Measurements from ENCODE around the gene DHFR2. TPM values are rescaled to one million over a fixed set of nuclear protein-coding genes. Genes with fewer than 3 reads are reported as not detected.

Gene DHFR2
- total and polyA plus RNA-seq, 9 of the 15 experiments (the other 6 are each of a cell fraction or from before 2014, with no cell fraction given): 0.64 to 1.7 (median 1.4) TPM

DNA sequence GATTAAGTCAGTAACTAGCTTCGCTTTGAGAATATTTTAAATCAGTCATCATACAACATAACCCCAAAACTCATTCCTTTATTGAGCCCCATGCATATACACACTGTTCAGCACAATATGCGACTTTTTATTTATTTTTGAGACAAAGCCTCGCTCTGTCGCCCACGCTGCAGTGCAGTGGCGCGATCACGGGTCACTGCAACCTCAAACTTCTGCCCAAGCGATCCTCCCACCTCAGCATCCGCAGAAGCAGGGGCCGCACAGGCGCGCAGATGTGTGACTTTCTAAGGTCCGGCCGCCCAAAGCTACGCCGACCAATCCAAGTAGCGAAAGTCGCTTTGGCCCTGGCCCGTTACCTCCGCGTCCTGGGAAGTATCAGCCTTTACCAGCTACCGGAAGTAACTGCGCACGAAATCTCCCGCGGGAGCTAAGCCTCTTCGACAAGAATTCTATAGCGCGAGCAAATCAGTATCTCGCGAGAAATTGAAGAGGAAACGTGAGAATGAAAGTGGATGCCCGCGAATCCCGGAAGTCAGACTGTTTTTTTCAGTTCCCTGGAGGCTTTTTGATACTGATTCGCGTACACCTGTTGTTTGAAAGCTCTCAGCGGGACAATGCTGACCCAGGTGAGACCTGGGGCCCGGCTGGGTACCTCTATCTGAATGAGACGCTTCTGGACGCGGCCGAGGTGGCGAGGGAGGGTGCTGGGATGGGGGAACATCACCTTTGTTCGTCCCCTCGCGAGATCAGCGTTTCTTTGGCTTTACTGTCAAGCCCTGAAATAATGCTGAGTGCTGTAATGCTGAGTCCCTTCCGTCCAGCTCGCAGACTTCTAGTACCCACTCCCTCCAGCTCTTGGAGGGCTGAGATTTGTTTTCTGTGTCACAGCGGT is at the start of gene DHFR2, which contains the start of gene NSUN3 (continued):
- no peak for TF ChIP-seq SAP30 (IDR thresholded peaks at IDR 0.05; ENCODE audit: borderline replicate concordance, insufficient read depth, low read depth, low read length, poor library complexity, severe bottlenecking)
- TF ChIP-seq U2AF2 (optimal IDR thresholded peaks at IDR 0.05; ENCODE audit: low read depth, low read length): no peak
- no peak for TF ChIP-seq IRF2 (CRISPR knock-in tag; IDR thresholded peaks at IDR 0.05)
- TF ChIP-seq, protein P1, sequence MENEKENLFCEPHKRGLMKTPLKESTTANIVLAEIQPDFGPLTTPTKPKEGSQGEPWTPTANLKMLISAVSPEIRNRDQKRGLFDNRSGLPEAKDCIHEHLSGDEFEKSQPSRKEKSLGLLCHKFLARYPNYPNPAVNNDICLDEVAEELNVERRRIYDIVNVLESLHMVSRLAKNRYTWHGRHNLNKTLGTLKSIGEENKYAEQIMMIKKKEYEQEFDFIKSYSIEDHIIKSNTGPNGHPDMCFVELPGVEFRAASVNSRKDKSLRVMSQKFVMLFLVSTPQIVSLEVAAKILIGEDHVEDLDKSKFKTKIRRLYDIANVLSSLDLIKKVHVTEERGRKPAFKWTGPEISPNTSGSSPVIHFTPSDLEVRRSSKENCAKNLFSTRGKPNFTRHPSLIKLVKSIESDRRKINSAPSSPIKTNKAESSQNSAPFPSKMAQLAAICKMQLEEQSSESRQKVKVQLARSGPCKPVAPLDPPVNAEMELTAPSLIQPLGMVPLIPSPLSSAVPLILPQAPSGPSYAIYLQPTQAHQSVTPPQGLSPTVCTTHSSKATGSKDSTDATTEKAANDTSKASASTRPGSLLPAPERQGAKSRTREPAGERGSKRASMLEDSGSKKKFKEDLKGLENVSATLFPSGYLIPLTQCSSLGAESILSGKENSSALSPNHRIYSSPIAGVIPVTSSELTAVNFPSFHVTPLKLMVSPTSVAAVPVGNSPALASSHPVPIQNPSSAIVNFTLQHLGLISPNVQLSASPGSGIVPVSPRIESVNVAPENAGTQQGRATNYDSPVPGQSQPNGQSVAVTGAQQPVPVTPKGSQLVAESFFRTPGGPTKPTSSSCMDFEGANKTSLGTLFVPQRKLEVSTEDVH (IDR thresholded peaks at IDR 0.05; ENCODE audit: low read depth, partially characterized antibody): peak; percentile 86
- no peak for TF ChIP-seq LARP7 (IDR thresholded peaks at IDR 0.05)
- peak; percentile 37 for TF ChIP-seq RBBP5 (IDR thresholded peaks at IDR 0.05; ENCODE audit: borderline replicate concordance, insufficient read depth, low read length, poor library complexity, severe bottlenecking)
- TF ChIP-seq GTF2E2 (tag; IDR thresholded peaks at IDR 0.05): peak; percentile 31; the same call in 1 of the 2 replicates
- TF ChIP-seq ZNF77 (CRISPR knock-in tag; IDR thresholded peaks at IDR 0.05): no peak
- no peak for TF ChIP-seq GATA2 (CRISPR knock-in tag; IDR thresholded peaks at IDR 0.05)
- no peak for TF ChIP-seq ERF (CRISPR knock-in tag; IDR thresholded peaks at IDR 0.05)
- TF ChIP-seq TEAD2 (tag; IDR thresholded peaks at IDR 0.05): no peak
- no peak for TF ChIP-seq RFX1 (IDR thresholded peaks at IDR 0.05)
- no peak for TF ChIP-seq MTA1 (IDR thresholded peaks at IDR 0.05; ENCODE audit: borderline replicate concordance)
- TF ChIP-seq ZFP36 (IDR thresholded peaks at IDR 0.05; ENCODE audit: low read depth, low read length, partially characterized antibody): no peak
- no peak for TF ChIP-seq ELF4 (CRISPR knock-in tag; IDR thresholded peaks at IDR 0.05)
- TF ChIP-seq, protein P2, sequence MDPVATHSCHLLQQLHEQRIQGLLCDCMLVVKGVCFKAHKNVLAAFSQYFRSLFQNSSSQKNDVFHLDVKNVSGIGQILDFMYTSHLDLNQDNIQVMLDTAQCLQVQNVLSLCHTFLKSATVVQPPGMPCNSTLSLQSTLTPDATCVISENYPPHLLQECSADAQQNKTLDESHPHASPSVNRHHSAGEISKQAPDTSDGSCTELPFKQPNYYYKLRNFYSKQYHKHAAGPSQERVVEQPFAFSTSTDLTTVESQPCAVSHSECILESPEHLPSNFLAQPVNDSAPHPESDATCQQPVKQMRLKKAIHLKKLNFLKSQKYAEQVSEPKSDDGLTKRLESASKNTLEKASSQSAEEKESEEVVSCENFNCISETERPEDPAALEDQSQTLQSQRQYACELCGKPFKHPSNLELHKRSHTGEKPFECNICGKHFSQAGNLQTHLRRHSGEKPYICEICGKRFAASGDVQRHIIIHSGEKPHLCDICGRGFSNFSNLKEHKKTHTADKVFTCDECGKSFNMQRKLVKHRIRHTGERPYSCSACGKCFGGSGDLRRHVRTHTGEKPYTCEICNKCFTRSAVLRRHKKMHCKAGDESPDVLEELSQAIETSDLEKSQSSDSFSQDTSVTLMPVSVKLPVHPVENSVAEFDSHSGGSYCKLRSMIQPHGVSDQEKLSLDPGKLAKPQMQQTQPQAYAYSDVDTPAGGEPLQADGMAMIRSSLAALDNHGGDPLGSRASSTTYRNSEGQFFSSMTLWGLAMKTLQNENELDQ (CRISPR knock-in tag; IDR thresholded peaks at IDR 0.05; ENCODE audit: borderline replicate concordance): no peak
- TF ChIP-seq C11orf30 (IDR thresholded peaks at IDR 0.05; ENCODE audit: low read depth): peak; percentile 84
- TF ChIP-seq, protein P3, sequence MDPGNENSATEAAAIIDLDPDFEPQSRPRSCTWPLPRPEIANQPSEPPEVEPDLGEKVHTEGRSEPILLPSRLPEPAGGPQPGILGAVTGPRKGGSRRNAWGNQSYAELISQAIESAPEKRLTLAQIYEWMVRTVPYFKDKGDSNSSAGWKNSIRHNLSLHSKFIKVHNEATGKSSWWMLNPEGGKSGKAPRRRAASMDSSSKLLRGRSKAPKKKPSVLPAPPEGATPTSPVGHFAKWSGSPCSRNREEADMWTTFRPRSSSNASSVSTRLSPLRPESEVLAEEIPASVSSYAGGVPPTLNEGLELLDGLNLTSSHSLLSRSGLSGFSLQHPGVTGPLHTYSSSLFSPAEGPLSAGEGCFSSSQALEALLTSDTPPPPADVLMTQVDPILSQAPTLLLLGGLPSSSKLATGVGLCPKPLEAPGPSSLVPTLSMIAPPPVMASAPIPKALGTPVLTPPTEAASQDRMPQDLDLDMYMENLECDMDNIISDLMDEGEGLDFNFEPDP (CRISPR knock-in tag; IDR thresholded peaks at IDR 0.05): no peak
- TF ChIP-seq KAT8 (IDR thresholded peaks at IDR 0.05; ENCODE audit: low read depth): no peak

All from K562 (cell line).